ENCODE data around the gene FAM3C.
"Not testable (repeated sequence)": the region's sequence is repeated elsewhere in the genome, so short reads cannot be mapped to it uniquely, and the experiment has no call there.

FAM3C gene, protein sequence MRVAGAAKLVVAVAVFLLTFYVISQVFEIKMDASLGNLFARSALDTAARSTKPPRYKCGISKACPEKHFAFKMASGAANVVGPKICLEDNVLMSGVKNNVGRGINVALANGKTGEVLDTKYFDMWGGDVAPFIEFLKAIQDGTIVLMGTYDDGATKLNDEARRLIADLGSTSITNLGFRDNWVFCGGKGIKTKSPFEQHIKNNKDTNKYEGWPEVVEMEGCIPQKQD

GRCh38 chr7:121395961-121396757 lies at the start of gene FAM3C:
Gene FAM3C, minus strand, starts transcription at chr7:121396308. Its CDS starts 13,339 bp downstream, at chr7:121382969.
- in situ Hi-C loops (cut with MboI; ENCODE audit: low sequenced_read_pairs) = no loop called here

GRCh38 chr7:121442845-121443244 lies 46.7 kb upstream of the FAM3C start:
- in situ Hi-C loops (cut with MboI; ENCODE audit: low sequenced_read_pairs) = no loop called here

DNA sequence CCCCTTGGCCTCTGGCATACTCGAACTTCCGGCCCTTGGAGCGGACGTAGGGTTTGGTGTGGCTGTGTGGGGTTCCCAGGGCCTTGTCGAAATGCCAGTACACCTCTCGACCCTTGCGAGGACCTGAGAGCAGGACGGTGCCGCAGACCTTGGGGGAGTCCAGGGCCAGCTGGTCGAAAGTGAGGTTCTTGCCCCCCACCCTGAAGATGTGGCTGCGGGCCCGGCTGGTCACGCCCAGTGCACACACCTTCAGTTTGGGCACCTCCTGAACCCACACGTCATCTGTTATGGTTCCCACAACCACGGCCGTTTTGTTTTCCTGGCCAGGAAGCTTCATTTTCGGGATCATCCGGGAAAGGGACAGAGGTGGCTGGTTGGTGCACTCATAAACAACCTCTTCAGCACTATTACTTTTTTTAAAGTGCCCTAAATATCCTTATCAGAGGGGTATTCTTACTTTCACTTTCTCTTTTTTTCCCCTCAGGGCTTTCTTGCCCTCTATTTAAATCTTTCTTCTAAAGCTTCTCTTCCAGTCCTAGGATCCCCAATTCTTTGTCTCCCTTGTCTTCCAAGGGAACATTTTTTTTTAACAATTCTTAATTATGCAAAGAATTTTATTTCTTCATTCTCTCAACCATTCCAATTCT lies 44.9 kb upstream of the FAM3C start:
- in situ Hi-C loops (cut with MboI; ENCODE audit: low sequenced_read_pairs) = no loop called here

DNA sequence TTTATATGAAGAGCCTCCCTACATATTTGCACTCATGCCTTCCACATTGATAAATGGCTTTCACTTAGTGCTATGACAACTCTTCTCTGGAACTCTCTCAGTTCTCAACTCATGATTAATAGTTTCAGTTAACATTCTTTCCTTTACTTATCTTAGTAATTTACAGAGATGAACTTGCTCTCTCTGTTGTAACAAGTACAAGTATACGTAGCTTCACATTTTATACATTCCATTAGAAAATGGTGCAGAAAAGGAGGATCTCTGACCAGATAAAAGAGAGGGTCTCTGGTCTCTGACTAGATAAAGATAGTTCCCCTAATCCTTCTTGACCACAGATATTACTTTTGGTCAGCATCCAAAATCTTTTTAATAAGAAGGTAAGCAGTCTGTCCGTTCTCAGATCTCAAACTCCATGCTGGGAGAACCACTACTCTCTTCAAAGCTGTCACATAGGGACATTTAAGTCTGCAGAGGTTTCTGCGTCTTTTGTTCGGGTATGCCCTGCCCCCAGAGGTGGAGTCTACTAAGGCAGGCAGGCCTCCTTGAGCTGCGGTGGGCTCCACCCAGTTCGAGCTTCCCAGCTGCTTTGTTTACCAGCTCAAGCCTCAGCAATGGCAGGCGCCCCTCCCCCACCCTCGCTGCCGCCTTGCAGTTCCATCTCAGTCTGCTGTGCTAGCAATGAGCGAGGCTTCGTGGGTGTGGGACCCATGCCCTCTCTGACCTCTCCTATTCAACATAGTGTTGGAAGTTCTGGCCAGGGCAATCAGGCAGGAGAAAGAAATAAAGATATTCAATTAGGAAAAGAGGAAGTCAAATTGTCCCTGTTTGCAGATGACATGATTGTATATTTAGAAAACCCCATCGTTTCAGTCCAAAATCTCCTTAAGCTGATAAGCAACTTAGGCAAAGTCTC lies 42.2 kb upstream of the FAM3C start:
- in situ Hi-C loops (cut with MboI; ENCODE audit: low sequenced_read_pairs) = not testable (repeated sequence)

DNA sequence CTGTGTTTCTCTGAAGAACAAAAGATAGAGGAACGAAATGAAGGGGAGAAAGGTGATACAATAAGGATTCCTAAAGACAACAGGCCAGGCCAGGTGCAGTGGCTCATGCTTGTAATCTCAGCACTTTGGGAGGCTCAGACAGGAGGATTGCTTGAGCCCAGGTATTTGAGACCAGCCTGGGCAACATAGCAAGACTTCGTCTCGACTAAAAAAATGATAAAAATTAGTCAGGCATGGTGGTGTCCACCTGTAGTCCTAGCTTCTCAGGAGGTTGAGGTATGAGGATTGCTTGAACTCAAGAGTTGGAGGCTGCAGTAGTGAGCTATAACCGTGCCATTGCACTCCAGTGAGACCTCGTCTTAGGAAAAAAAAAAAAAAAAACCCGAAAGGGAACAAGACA lies 41.4 kb upstream of the FAM3C start:
- in situ Hi-C loops (cut with MboI; ENCODE audit: low sequenced_read_pairs) = no loop called here

GRCh38 chr7:121436688-121437087 lies 40.6 kb upstream of the FAM3C start:
- in situ Hi-C loops (cut with MboI; ENCODE audit: low sequenced_read_pairs) = no loop called here

- in situ Hi-C loops (cut with MboI; ENCODE audit: low sequenced_read_pairs) = no loop called here
Measured at GRCh38 chr7:121436136-121436535, 40.0 kb upstream of the FAM3C start.

GRCh38 chr7:121433775-121434174 lies 37.7 kb upstream of the FAM3C start:
- in situ Hi-C loops (cut with MboI; ENCODE audit: low sequenced_read_pairs) = no loop called here

- in situ Hi-C loops (cut with MboI; ENCODE audit: low sequenced_read_pairs) = not testable (repeated sequence)
Measured at GRCh38 chr7:121432486-121432885, 36.4 kb upstream of the FAM3C start.

GRCh38 chr7:121431996-121432395 lies 35.9 kb upstream of the FAM3C start:
- in situ Hi-C loops (cut with MboI; ENCODE audit: low sequenced_read_pairs) = no loop called here

DNA sequence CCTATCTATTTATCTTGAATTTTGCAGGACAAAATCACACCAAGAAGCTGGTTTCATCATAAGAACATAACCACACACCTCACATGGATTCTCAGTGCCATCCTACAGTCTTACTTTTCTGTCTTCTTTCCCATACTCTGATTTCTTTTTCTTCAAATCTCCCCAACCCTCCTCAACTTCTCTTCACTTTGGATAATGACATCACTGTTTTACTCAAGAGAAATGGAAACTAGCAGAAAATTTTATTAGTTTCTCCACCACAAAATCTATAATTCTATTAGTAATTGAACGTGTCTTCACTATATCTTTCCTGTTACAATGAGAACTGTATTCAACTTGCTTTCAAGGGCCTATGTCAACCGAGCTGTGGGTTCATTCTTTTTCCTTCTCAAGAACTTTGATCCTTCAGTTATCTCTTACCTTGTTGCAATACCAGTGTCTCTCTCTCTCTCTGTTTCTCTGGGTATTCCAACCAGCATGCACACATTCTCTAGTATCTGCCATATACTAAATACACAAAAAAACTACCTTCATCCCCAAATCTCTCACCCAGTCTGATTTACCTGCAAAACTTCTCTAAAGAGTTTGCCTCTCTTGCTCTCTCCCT lies 35.4 kb upstream of the FAM3C start:
- in situ Hi-C loops (cut with MboI; ENCODE audit: low sequenced_read_pairs) = no loop called here

DNA sequence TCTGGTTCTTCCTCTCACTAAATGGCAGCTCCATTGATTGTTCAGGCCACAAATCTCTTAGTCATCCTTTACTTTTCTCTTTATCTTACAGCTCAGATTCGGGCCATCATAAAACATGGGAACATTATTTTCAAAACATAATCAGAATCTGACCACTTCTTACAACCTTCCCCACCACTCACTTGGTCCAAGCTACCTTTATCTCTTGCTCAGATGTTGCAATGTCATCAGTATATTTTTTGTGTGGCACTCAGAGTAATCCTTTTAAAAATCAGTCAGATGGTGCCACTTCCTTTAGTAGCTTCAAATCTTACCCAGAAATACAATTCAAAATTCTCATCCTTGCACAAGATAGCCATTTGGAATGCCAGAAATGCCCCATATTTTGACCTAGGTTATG lies 34.5 kb upstream of the FAM3C start:
- in situ Hi-C loops (cut with MboI; ENCODE audit: low sequenced_read_pairs) = no loop called here

GRCh38 chr7:121429798-121430197 lies 33.7 kb upstream of the FAM3C start:
- in situ Hi-C loops (cut with MboI; ENCODE audit: low sequenced_read_pairs) = no loop called here

- in situ Hi-C loops (cut with MboI; ENCODE audit: low sequenced_read_pairs) = no loop called here
Measured at GRCh38 chr7:121428855-121429489, 32.9 kb upstream of the FAM3C start.

DNA sequence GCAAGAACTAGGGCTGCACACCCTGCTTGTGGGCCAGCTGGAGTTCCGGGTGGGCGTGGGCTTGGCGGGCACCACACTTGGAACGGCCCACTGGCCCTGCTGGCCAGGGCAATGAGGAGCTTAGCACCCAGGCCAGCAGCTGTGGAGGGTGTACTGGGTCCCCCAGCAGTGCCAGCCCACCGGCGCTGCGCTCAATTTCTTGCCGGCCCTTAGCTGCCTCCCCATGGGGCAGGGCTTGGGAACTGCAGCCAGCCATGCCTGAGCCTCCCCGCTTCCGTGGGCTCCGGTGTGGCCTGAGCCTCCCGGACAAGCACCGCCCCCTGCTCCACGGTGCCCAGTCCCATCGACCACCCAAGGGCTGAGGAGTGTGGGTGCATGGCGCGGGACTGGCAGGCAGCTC lies 25.6 kb upstream of the FAM3C start:
- in situ Hi-C loops (cut with MboI; ENCODE audit: low sequenced_read_pairs) = not testable (repeated sequence)

GRCh38 chr7:121420976-121421375 lies 24.9 kb upstream of the FAM3C start:
- in situ Hi-C loops (cut with MboI; ENCODE audit: low sequenced_read_pairs) = no loop called here

GRCh38 chr7:121419201-121420148 lies 23.4 kb upstream of the FAM3C start:
- in situ Hi-C loops (cut with MboI; ENCODE audit: low sequenced_read_pairs) = no loop called here

- in situ Hi-C loops (cut with MboI; ENCODE audit: low sequenced_read_pairs) = no loop called here
Measured at GRCh38 chr7:121416533-121416932, 20.4 kb upstream of the FAM3C start.

GRCh38 chr7:121414436-121414835 lies 18.3 kb upstream of the FAM3C start:
- in situ Hi-C loops (cut with MboI; ENCODE audit: low sequenced_read_pairs) = no loop called here
